Measurements from ENCODE around the gene C1QC.
"Not testable (repeated sequence)": the region's sequence is repeated elsewhere in the genome, so short reads cannot be mapped to it uniquely, and the experiment has no call there.

Gene C1QC

DNA sequence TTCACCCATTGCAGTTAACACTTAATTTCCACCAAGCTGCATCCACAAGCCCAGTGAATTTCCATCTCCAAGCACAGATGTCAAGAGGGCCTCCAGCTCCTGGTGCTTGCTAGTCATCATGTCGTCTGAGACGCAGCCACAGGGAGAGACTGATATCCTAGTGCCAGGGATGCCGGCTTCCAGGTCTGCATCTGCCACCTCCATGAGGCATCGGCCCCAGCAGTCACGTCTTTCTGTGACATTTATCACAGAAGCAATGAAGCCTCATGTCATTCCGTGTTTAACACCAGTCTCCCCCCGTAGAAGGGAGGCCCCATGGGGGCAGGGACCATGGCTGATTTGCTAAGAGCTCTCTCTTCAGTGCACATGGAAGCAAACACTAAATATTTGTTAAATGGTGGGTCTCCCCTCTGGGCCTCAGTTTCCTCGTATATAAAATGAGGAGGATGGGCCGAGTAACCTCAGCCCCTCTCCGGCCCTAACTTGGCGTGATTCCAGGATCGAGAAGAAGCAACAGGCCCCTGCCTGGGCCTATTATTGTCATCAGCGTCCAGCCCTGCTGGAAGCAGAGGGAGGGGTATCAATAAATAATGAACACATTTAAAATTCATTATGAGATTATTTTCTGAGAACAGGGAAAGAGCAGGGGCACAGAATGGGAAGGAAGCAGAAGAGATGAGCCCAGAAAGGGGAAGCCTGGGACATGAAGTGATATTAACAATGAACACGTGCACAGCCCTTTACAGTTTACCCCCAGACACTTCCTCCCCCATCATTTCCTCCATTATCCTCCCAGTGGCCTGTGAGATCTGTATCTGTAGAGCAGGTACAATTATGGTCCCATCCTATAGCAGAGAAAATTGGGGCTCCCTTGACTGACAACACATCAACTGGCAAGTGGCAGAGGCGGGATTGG, 8.8 kb downstream of the C1QC start:
- DNase-seq, result no peak

DNA sequence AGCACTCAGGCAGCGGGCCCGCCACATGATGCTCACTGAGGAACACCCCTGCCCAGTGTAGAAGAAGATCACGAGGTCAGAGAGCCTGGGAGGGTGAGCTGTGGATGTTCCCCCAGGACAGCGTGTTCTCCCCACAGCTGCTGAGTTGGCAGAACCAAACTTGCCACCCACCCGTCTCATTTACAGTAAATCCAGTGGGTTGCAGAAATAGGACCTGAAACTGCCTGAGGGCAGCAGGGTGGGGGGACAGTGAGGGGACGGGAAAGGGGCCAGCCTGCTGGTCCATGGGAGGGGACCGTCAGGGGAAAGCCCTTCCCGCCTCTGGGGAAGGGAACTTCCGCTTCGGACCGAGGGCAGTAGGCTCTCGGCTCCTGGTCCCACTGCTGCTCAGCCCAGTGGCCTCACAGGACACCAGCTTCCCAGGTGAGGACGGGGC, 9.5 kb downstream of the C1QC start, which contains the start of gene C1QB:
C1QB (plus strand) TSS at position 356 of the 436 bp plus-strand sequence. CDS start 6,227 bp downstream, outside the sequence.
- no peak for DNase-seq

DNA sequence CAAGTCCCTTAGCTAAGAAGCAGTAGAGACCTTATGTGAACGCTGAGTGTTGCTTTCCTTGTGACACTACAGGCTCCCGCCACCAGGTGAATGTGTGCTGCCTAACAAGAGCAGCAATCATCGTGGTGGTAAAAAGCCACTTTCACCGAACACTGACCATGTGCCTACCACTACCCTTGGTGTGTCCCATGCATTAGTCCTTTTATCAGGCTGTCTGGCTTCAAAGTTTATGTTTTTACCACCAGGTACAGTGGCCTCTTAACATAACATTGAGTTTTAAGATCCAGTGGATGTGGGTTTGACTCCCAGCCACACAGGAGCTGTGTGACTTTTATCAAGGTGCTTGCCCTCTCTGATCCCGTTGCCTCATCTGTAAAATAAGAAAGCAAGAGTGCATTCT, 11.3 kb downstream of the C1QC start:
- DNase-seq, result no peak

DNA sequence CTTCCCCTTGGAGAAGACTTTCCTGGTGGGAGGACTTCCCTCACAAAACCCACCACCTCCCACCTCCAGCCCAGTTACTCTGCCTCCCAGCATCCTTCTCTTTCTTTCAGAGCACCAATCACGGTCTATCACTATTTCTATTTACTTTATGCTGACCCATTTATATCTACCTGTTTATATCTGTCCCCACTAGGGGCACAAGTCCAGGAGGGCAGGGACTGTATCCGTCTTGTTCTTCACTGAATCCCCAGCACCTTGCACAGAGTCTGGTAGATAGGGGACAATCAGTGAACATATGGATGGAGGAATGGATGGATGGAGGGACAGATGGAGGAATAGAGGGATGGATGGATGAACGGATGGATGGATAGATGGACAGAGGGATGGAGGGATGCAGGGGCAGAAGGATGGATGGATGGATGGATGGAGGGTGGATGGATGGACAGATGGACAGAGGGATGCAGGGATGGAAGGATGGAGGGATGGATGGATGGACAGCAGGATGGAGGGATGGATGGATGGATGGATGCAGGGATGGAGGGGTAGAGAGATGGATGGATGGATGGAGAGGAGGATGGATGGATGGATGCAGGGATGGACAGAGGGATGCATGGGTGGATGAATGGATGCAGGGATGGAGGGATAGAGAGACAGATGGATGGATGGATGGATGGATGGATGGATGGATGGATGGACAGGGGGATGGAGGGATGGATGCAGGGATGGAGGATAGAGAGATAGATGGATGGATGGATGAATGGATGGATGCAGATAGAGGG, 15.1 kb downstream of the C1QC start:
- no peak for DNase-seq

DNA sequence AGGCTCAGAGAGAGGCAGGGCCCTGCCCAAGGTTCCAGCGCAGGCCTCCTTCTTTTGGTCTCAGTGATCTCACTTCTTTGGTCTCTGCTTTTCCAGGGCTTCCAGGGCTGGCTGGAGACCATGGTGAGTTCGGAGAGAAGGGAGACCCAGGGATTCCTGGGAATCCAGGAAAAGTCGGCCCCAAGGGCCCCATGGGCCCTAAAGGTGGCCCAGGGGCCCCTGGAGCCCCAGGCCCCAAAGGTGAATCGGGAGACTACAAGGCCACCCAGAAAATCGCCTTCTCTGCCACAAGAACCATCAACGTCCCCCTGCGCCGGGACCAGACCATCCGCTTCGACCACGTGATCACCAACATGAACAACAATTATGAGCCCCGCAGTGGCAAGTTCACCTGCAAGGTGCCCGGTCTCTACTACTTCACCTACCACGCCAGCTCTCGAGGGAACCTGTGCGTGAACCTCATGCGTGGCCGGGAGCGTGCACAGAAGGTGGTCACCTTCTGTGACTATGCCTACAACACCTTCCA, 17.3 kb downstream of the C1QC start:
- no peak for DNase-seq

DNA sequence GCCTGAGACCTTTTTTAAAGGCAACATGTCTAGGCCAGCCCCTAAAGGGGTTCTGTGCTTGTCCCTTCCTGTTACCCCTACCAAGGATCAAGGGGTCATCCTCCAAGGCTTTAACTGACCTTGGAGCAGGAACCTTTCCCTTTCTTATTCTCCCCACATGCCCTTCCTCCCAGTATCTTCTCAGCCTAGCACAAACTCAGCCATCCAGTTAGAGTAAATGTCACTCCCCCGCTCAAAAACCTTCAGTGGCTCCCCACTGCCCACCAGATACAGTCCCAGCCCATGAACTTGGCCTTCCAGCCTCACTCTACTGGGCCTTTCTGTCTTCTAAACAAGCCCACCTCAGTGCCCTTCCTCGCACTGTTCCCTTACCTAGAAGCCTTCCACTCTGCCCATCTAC, 18.4 kb downstream of the C1QC start:
- no peak for DNase-seq

DNA sequence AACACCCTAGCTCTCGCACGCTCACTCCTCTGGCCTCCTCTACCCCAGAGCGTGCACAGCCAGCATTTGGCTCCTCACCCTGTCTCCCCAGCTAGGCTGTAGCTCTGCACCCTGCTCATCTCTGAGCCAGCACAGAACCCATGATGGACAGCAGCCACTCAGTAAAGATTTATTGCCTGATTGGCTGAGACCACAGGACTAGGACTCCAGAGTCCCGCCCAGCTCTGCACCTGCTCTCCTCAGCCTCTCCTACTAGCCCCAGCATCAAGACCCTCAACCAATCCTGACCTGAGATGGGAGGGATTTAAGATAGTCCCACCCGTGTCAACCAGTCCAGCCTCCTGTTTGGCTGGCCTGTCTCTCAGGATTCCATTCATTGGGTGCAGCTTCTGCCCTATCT, 18.9 kb downstream of the C1QC start:
- peak; percentile 35 for DNase-seq

DNA sequence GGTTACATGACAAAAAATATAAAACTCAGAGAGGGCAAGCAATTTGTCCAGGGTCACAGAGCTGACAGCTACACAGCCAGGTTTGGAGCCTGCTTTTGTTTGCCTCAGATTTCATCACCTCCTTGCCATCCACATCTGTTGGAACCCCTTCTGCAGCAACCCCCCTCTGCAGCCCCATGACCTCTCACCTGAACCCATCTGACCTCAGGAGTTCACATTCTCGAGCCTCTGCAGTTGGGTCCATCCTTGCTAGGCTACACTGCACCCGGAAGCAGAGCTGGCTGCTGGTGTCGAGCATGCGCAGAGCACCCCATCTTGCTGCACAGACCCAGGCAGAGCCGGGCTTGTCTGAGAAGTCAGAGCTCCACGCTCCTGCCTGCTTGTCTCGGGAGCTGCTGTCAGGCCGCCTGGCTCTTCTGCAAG, 19.6 kb downstream of the C1QC start:
- DNase-seq, result no peak

DNA sequence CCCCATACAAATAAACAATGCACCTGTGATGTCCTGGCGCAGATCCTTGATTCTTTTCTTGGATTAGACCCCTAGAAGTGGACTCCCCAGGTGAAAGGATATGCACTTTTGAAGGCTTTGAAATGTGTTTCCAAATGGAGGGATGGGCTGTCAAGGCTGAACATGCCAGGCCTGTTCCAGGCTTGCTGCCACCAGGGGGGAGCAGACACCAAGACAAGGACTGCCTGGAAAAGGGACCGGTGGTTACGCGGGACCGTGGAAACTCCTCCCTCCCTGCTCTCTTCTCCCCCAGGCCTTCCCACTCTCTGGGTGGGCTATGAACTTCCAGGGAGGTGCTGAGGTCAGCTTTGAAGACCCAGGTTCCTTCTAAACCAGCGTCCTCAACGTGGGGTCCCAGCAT, 22.3 kb downstream of the C1QC start:
- DNase-seq, result no peak

DNA sequence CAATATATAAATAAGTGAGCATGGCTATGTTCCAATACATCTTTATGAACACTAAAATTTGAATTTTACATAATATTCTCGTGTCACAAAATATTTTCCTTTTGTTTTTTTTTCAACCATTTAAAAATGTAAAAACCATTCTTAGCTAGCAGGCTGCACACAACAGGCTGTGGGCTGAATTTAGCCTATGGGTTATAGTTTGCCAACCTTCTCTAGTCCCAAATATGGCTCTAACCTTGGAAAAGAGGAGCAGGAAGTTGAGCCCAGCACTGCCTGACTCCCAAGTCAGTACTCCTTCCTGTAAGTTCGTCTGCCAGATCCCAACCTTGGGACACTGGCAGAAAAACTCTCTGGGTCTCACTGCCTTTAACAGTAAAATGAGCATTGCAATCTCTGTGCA, 23.0 kb downstream of the C1QC start:
- no peak for DNase-seq

DNA sequence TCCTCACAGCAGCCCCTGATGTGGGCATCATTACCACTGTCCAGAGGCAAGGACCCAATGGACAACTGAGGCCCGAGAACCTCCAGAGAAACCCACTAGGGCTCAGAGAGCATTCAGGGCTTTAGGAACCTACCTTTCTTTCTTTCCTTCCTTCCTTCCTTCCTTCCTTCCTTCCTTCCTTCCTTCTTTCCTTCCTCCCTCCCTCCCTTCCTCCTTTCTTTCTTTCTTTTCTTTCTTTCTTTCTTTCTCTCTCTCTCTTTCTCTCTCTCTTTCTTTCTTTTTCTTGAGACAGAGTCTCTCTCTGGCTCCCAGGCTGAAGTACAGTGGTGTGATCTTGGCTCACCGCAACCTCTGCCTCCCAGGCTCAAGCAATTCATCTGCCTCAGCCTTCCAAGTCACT, 25.4 kb downstream of the C1QC start:
- not testable (repeated sequence) for DNase-seq

DNA sequence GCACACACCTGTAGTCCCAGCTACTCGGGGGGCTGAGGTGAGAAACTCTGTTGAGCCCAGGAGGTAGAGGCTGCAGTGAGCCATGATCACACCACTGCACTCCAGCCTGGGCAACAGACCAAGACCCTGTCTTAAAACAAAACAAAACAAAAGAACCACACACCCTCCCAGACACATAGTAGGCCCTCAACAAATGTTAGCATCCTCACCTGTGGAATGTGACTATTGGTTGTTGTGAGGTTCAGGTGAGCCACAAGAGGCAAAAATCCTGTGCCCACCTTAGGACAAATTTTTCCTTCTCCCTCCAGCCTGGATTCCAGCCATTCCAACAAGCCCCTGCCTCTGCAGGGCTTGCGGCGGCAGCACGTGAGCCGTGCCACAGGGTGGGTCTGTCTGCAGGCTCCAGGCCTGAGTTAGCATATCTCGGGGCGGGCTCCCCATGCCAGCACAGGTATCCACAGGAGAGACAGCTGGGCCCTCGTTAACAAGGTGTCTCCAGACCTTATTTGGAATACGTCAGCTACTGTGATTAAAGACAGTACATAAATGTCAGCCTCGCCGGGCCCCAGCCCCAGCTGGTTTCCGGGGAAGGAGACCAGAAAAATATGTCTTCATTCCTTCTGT, 27.0 kb downstream of the C1QC start:
- no peak for DNase-seq

DNA sequence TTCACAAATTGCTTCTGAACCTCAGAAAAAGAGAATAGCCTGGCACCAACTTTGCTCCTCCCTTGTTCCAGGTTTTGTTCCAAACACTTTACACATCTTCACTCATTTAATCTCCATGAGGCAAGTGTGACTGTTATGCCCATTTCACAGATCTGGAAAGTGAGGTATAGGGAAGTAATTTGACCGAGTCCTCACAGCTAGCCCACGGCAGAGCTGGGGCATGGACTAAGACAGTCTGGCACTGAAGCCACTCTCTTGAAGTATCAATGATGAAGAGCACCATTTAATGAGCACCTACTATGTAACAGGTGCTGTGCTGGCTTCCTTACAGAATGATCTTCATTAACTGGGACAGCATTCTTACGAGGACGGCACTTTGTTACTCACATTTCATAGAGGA, 28.6 kb downstream of the C1QC start:
- no peak for DNase-seq

DNA sequence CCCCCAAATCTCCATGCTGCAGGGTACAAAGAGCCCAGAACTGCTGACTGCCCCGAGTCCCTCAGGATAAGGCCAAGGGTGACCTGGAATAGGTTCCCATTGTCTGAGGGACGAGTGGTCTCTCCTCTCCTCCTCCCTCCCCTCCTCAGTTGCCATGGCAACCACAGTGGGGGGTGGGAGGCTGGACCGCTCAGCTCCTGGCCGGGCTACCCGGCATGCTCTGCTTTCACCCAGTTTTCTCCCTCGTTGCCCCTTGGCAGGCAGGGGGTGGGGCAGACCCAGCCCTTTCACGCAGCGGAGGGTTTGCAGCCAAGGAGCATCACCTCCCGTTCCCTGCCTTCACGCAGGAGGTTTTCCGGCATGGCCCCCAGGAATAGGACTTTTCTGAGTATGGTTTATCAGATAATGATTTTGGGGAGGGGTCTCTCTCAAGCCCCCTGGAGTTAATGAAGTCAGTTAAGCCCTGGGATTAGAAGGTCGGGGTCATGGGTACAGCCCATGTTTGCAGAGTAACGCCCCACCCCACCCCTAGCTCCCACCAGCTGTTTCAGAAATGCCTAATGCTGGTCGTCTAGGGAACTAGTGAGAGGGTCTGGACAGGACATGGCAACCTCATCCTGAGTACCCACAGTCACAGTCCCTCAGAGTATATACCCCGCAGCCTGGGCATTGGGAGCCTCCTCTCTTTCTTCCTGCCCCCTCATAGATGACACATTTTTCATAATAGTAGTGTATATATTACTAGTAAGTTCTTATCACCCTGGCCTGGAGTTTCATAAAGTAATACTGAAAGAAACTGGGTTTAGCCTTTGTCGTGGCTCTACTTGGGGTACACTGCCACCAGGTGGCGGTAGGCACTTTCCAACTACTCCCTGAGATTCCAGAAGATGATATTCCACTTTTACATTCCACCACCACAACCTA, 30.3 kb downstream of the C1QC start:
- peak; percentile 41 for DNase-seq

DNA sequence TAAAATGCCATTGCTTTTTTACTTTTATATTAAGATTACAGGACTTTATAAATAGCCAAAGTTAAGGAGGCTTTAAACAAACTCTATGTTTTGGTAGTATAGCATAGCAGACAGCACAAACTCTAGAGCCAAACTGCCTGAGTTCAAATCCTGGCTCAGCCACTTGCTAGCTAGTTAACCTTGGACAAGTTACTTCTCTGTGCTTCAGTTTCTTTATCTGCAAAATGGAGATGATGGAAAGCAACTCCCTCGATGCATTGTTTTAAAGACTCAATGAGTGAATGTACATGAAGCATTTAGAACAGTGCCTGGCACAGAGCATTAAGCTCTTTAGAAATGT, 30.9 kb downstream of the C1QC start:
- no peak for DNase-seq

DNA sequence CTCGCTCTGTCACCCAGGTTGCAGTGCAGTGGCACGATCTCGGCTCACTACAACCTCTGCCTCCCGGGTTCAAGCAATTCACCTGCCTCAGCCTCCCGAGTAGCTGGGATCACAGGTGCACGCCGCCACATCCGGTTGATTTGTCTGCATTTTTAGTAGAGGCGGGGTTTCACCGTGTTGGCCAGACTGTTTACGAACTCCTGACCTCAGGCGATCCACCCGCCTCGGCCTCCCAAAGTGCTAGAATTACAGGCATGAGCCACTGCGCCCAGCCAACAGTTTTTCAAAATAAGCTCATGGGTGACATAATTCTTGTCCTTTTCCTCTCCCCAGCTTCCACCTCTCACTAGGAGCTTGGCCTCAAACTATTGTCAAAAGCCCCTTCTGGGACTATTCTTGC, 32.7 kb downstream of the C1QC start:
- not testable (repeated sequence) for DNase-seq

DNA sequence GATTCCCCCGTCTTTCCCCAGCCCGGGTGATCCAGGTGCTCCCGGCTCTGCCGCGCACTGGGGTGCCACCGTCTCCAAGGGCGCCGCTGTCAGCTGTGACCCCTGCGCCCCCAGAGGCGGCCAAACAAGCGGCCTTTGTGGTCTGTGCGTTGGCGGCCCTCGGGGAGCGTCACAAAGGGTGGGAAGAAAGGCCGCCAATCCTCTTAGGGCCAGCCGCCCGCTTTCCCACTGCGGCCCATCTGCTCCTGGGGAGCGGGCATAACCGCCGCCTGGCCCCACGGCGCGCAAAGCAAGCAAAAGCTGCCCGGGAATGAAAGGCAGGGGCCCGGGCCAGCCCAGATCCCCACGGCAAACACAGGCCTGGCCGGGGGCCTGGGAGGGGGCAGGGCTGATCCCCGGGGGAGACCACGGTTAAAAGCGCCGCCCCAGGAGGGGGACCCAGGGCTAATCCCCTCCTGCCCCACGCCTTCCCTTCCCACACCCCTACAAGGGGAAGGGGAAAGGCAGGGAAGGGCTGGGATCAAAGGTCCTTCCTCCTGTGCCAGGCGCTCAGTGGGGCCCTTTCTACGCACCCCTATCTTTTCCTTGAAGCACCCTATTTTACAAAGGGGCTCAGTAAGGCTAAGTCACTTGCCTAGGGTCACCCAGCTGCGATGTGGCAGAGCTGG, 33.6 kb downstream of the C1QC start:
- DNase-seq, result no peak

DNA sequence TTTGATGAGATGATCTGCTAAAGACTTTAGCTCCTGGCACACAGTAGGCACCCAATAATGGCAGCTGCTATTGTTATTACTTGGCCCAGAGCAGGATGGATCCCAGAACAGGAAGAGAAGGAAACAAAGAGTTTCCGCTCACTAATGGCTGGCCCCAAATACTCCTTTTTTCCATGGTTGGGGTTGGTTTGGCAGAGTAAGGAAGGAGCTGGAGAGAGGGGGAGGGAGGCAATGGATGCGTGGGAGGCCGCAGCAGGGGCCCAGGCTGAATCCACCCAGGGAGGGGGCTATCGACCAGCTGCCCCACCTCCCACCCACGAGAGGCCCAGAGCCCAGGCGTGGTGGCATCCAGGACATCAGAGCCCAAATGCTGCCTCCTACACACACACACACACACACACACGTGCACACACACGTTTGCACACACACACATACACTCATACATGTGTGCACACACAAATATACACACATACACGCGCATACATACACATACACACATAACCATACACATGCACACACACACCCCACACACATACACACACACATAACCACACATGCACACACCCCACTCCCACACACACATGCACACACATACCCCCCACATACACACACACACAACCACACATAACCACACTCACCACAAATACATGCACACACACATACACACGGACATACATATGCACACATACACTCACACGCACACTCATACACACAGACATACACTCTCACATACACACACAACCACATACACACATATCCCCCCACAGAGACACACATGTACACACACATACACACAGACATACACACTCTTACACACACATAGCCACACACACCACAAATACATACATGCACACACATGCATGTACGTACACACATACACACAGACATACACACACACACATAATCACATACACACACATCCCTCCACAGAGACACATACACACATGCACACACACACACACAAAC, 34.8 kb downstream of the C1QC start:
- DNase-seq, result no peak

DNA sequence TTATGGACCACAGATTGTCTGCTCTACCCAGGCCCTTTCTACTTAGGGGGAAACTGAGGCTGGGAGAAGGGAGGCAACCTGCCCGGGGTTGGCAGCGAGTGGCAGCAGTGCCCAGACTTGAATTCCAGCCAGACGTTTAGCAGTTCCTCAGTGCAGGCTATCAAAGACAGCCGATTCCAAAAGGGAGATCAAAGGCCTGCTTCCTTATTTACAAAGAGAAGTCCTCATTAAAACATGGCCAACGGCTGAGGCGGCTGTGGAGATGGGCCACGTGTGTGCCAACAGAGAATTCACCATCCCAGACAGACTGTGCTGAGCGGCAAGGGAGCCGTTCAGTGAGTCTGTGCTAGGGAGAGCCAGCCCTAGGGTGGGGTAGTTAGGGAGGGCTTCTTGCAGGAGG, 37.3 kb downstream of the C1QC start:
- DNase-seq, result no peak

DNA sequence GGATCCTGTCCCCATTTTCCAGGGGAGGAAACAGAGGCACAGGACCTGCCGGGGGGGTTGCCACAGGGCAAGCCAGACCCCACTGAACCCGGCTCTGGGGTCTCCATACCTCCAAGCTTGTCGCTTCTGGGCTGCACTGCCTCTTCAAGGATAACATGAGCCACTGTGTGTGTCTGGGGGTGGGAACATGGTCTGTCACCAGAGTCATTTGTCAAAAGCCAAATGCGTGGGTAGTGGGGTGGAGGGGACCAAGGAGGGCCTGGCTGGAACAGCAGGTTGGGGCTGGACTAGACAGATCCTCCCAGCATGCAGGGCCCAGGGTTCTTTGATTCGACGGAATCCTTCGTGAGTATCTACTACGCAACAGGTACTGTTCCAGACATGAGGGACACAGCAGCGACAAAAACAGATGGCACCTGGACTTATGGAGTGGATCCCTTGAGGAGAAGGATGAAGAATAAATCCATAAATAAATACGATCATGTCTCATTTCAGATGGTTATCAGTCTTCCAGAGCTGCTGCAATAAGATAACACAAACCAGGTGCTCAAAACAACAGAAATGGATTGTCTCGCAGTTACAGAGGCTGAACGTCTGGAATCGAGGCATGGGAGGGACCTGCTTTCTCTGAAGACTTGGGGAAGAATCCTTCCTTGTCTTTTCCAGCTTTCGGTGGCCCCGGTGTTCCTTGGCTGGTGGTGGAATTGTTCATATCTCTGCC, 38.3 kb downstream of the C1QC start:
- no peak for DNase-seq
